A549 (cell line): Measurements from ENCODE around the gene PLEKHM2. TPM values are rescaled to one million over a fixed set of nuclear protein-coding genes. Genes with fewer than 3 reads are reported as not detected.

Source experiments
- ATAC-seq, 2 experiments: fragments of 200-7000 bp in 1 of 2; fragments of >200 bp in 1 of 2; cut with Nextera tagmentation in 1 of 2; cut with Tn5 transposase in 1 of 2; 3 replicates each; pipeline versions ENCODE4 v1.8.0 to v1.9.1; 2018 to 2020; ENCODE audit warnings: mild to moderate bottlenecking in 1 of 2, moderate library complexity in 1 of 2
- CTCF ChIA-PET: fragments of 300-600 bp; sonication (Branson Sonifier 250); formaldehyde crosslinking; extraction: SDS; loops from one replicate; lab custom pipeline; 2021; ENCODE audit warnings: antibody characterized with exemption, inconsistent platforms; lab: Yijun Ruan, JAX
- POLR2A ChIA-PET: fragments of 350-600 bp; formaldehyde crosslinking; extraction: SDS; loops from one replicate; lab custom pipeline; 2021; ENCODE audit warnings: antibody characterized with exemption, inconsistent platforms; lab: Yijun Ruan, JAX
- DNase-seq, 2 experiments: peaks; one replicate each; pipeline versions ENCODE4 v3.0.0 to v3.0.0-alpha.2; 2011 to 2016; ENCODE audit warnings: low read depth in 1 of 2, low spot score in 1 of 2
- FAIRE-seq: peaks from 2 replicates; lab custom pipeline; 2011; peaks lifted over from hg19 to GRCh38; lab: Jason Lieb, UNC
- H3K27ac ChIP-seq, 2 experiments: fragments of >200 bp; sonication (Bioruptor Twin); formaldehyde crosslinking; 3 replicates each; pipeline ENCODE4 v1.5.1; 2016 to 2017
- H3K4me1 ChIP-seq: fragments of >200 bp; sonication (Bioruptor Twin); formaldehyde crosslinking; 3 replicates; pipeline ENCODE4 v1.6.1; 2016
- H3K4me2 ChIP-seq: fragments of >200 bp; sonication (Bioruptor Twin); formaldehyde crosslinking; 3 replicates; pipeline ENCODE4 v1.6.1; 2016
- H3K4me3 ChIP-seq: fragments of >200 bp; sonication (Bioruptor Twin); formaldehyde crosslinking; 3 replicates; pipeline ENCODE4 v1.5.1; 2016
- H3K9me3 ChIP-seq: fragments of >200 bp; sonication (Bioruptor Twin); formaldehyde crosslinking; 3 replicates; pipeline ENCODE4 v1.6.1; 2016
- GATA3 ChIP-seq: IDR thresholded peaks from 2 replicates; pipeline ENCODE4 v1.6.1; 2012; ENCODE audit warnings: borderline replicate concordance
- HDAC2 ChIP-seq: fragments of 200-600 bp; sonication (generic); IDR thresholded peaks from 2 replicates; pipeline ENCODE4 v1.6.1; 2016
- HMGXB4 ChIP-seq: fragments of 250-450 bp; sonication (Bioruptor Pico); IDR thresholded peaks from 2 replicates; pipeline ENCODE4 v1.5.0; 2021; ENCODE audit warnings: mild to moderate bottlenecking, moderate library complexity, borderline replicate concordance
- HOXB5 ChIP-seq: fragments of 250-450 bp; sonication (Bioruptor Pico); IDR thresholded peaks from 2 replicates; pipeline ENCODE4 v1.5.0; 2020; ENCODE audit warnings: mild to moderate bottlenecking, moderate library complexity
- JUNB ChIP-seq: fragments of >200 bp; sonication (Bioruptor Twin); formaldehyde crosslinking; IDR thresholded peaks from 2 replicates; pipeline ENCODE4 v1.6.1; 2016
- KDM1A ChIP-seq: fragments of 200-600 bp; sonication (generic); IDR thresholded peaks from 2 replicates; pipeline ENCODE4 v1.6.1; 2016; ENCODE audit warnings: low read depth, mild to moderate bottlenecking
- KDM5A ChIP-seq: fragments of 200-600 bp; sonication (generic); IDR thresholded peaks from 2 replicates; pipeline ENCODE4 v1.6.1; 2016; ENCODE audit warnings: antibody characterized with exemption, mild to moderate bottlenecking
- MAFK ChIP-seq: fragments of 450-650 bp; IDR thresholded peaks from 2 replicates; pipeline ENCODE4 v1.6.1; 2014; ENCODE audit not compliant: partially characterized antibody
- NPAS2 ChIP-seq: fragments of 250-450 bp; sonication (Bioruptor Pico); IDR thresholded peaks from 2 replicates; pipeline ENCODE4 v1.8.0; 2022; ENCODE audit warnings: mild to moderate bottlenecking, moderate library complexity, borderline replicate concordance
- NR3C1 ChIP-seq: fragments of >200 bp; sonication (Bioruptor Twin); formaldehyde crosslinking; IDR thresholded peaks from 3 replicates; pipeline ENCODE4 v1.6.1; 2017
- PHF8 ChIP-seq: fragments of 200-600 bp; sonication (generic); IDR thresholded peaks from 2 replicates; pipeline ENCODE4 v1.6.1; 2016; ENCODE audit warnings: low read depth, mild to moderate bottlenecking, antibody characterized with exemption, moderate library complexity, borderline replicate concordance
- RAD21 ChIP-seq, 2 experiments: fragments of >200 bp in 1 of 2; sonication (Bioruptor Twin) in 1 of 2; formaldehyde crosslinking in 1 of 2; IDR thresholded peaks in 1 of 2; conservative IDR thresholded peaks in 1 of 2; 2 replicates in 1 of 2; 3 replicates in 1 of 2; pipeline ENCODE4 v1.6.1; 2012 to 2018; ENCODE audit warnings: inconsistent platforms in 1 of 2
- RCOR1 ChIP-seq: fragments of 150-350 bp; IDR thresholded peaks from 2 replicates; pipeline ENCODE4 v1.6.1; 2014; ENCODE audit warnings: antibody characterized with exemption, low read length, low read depth
- SMC3 ChIP-seq: fragments of >200 bp; sonication (Bioruptor Twin); formaldehyde crosslinking; IDR thresholded peaks from 3 replicates; pipeline ENCODE4 v1.6.1; 2018; ENCODE audit warnings: inconsistent platforms
- SREBF2 ChIP-seq: fragments of 450-650 bp; IDR thresholded peaks from 2 replicates; pipeline ENCODE4 v1.6.1; 2014; ENCODE audit warnings: mild to moderate bottlenecking, moderate library complexity
- USF2 ChIP-seq: fragments of 450-650 bp; IDR thresholded peaks from 2 replicates; pipeline ENCODE4 v1.6.1; 2014; ENCODE audit warnings: antibody characterized with exemption
- ZC3H11A ChIP-seq: fragments of 450-650 bp; IDR thresholded peaks from 2 replicates; pipeline ENCODE4 v1.6.1; 2014; ENCODE audit warnings: antibody characterized with exemption, mild to moderate bottlenecking
- ZNF302 ChIP-seq: fragments of 250-450 bp; sonication (Bioruptor Pico); IDR thresholded peaks from 2 replicates; pipeline ENCODE4 v1.9.0; 2021; ENCODE audit warnings: inconsistent platforms, mild to moderate bottlenecking, moderate library complexity
- WGBS: methylation state at CpG from one replicate; pipeline ENCODE4 v1.1.6; 2017; ENCODE audit errors: missing lambda C conversion rate; 5-methylcytosine and 5-hydroxymethylcytosine counted together
- polyA plus RNA-seq, 4 experiments: library from polyadenylated mRNA; depleted of rRNA in 3 of 4; stranded (reverse); fragments of >200 nt; fragmentation: RNase III in 1 of 4; extraction: RNeasy Plus Mini Kit Qiagen cat#74134 plus additional on column Dnase treatment in 1 of 4; gene quantifications; 2 replicates in 3 of 4; 3 replicates in 1 of 4; pipeline ENCODE4 v1.2.3, GENCODE V29; 2011 to 2017
- TF ChIP-seq, protein P1 (sequence below): IDR thresholded peaks from 2 replicates; pipeline ENCODE4 v1.6.1; 2012
- TF ChIP-seq, protein P2 (sequence below): fragments of >200 bp; sonication (Bioruptor Twin); formaldehyde crosslinking; IDR thresholded peaks from 3 replicates; pipeline ENCODE4 v1.5.1; 2016
- TF ChIP-seq, protein P3 (sequence below): fragments of >200 bp; sonication (Bioruptor Twin); formaldehyde crosslinking; IDR thresholded peaks from 2 replicates; pipeline ENCODE4 v1.6.1; 2016
- TF ChIP-seq, protein P4 (sequence below): fragments of >200 bp; sonication (Bioruptor Twin); formaldehyde crosslinking; IDR thresholded peaks from 3 replicates; pipeline ENCODE4 v1.6.1; 2016

PLEKHM2 gene
- polyA plus RNA-seq, 2 of the 4 experiments (the other 2 are of a cell fraction): 14.7 to 21.5 TPM

- DNase-seq: no peak
- no peak for FAIRE-seq
These were observed 55.6 kb downstream of the PLEKHM2 start for GRCh38 chr1:15739745-15740144.

GRCh38 chr1:15740924-15741850 lies 57.1 kb downstream of the PLEKHM2 start:
- Histone ChIP-seq H3K4me3 (no peak overlapping the region), H3K4me2 (peak overlapping the region; percentile 41; the same call in 1 of the 3 replicates), H3K27ac (peak overlapping the region; percentile 37 to 77; a peak in 4 of 6 replicates), H3K4me1 (peaks cover 6% of the 10 kb centered on the region; the same call in 1 of the 3 replicates), H3K9me3 (no peaks in the 10 kb centered on the region)
- ChIA-PET CTCF (interaction anchor here (0.5 to 5.0 kb wide), 41 partner anchors 8 to 1005 kb away, joined by 3 to 31 read pairs (median 3); no protein-coding TSS in a partner anchor), POLR2A (no interaction called here)
- FAIRE-seq: no peak
- peak; percentile 83 to 93 for ATAC-seq
- no peak for TF ChIP-seq NR3C1
- no peak for TF ChIP-seq KDM5A
- no peak for TF ChIP-seq NPAS2 (CRISPR knock-in tag)
- peak; percentile 81 to 86 for TF ChIP-seq RAD21 (conservative IDR thresholded peaks at IDR 0.05 in 1 of 2, IDR thresholded peaks at IDR 0.05 in 1 of 2)
- no peak for TF ChIP-seq PHF8
- no peak for TF ChIP-seq HMGXB4 (CRISPR knock-in tag)
- TF ChIP-seq SREBF2: no peak
- TF ChIP-seq GATA3: no peak
- no peak for TF ChIP-seq MAFK
- no peak for TF ChIP-seq ZC3H11A
- TF ChIP-seq, protein P1, sequence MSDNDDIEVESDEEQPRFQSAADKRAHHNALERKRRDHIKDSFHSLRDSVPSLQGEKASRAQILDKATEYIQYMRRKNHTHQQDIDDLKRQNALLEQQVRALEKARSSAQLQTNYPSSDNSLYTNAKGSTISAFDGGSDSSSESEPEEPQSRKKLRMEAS: peak; percentile 47
- TF ChIP-seq, protein P2, sequence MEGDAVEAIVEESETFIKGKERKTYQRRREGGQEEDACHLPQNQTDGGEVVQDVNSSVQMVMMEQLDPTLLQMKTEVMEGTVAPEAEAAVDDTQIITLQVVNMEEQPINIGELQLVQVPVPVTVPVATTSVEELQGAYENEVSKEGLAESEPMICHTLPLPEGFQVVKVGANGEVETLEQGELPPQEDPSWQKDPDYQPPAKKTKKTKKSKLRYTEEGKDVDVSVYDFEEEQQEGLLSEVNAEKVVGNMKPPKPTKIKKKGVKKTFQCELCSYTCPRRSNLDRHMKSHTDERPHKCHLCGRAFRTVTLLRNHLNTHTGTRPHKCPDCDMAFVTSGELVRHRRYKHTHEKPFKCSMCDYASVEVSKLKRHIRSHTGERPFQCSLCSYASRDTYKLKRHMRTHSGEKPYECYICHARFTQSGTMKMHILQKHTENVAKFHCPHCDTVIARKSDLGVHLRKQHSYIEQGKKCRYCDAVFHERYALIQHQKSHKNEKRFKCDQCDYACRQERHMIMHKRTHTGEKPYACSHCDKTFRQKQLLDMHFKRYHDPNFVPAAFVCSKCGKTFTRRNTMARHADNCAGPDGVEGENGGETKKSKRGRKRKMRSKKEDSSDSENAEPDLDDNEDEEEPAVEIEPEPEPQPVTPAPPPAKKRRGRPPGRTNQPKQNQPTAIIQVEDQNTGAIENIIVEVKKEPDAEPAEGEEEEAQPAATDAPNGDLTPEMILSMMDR: peak; percentile 65
- TF ChIP-seq USF2: no peak
- peak; percentile 65 for TF ChIP-seq SMC3
- TF ChIP-seq, protein P3, sequence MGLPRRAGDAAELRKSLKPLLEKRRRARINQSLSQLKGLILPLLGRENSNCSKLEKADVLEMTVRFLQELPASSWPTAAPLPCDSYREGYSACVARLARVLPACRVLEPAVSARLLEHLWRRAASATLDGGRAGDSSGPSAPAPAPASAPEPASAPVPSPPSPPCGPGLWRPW: no peak
- no peak for TF ChIP-seq RCOR1
- no peak for TF ChIP-seq ZNF302
- no peak for TF ChIP-seq HDAC2
- no peak for TF ChIP-seq KDM1A
- TF ChIP-seq, protein P4, sequence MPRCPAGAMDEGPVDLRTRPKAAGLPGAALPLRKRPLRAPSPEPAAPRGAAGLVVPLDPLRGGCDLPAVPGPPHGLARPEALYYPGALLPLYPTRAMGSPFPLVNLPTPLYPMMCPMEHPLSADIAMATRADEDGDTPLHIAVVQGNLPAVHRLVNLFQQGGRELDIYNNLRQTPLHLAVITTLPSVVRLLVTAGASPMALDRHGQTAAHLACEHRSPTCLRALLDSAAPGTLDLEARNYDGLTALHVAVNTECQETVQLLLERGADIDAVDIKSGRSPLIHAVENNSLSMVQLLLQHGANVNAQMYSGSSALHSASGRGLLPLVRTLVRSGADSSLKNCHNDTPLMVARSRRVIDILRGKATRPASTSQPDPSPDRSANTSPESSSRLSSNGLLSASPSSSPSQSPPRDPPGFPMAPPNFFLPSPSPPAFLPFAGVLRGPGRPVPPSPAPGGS: no peak
- TF ChIP-seq JUNB: no peak
- TF ChIP-seq HOXB5 (CRISPR knock-in tag): no peak
- WGBS: 28% methylated on average over 10 of the region's 27 CpGs
- DNase-seq: peak; percentile 70 to 74

More at GRCh38 chr1:15739745-15740144, 55.6 kb downstream of the PLEKHM2 start:
- ChIA-PET POLR2A (no interaction called here), CTCF (interaction anchor here (1.1 to 5.0 kb wide), 6 partner anchors 8 to 146 kb away, joined by 3 to 31 read pairs (median 13); no protein-coding TSS in a partner anchor)
- Histone ChIP-seq H3K27ac (no peak overlapping the region), H3K4me1 (peaks cover 6% of the 10 kb centered on the region; the same call in 1 of the 3 replicates), H3K9me3 (no peaks in the 10 kb centered on the region), H3K4me3 (no peak overlapping the region), H3K4me2 (no peak overlapping the region)
- TF ChIP-seq, protein P4: no peak
- TF ChIP-seq KDM5A: no peak
- ATAC-seq: peak in 1 of 2 experiments; percentile 16; a peak in 2 of 6 replicates
- WGBS: 86% methylated on average over 5 of the region's 7 CpGs
